ENCODE results near the gene CD1E. TPM values are rescaled to one million over a fixed set of nuclear protein-coding genes. Genes with fewer than 3 reads are reported as not detected.
"Not testable (repeated sequence)": the region's sequence is repeated elsewhere in the genome, so short reads cannot be mapped to it uniquely, and the experiment has no call there.

Gene CD1E
- polyA plus RNA-seq, 1 donor: 0.32 TPM

- no peak for DNase-seq
Measured at GRCh38 chr1:158362941-158363340, 9.2 kb downstream of the CD1E start.

GRCh38 chr1:158366783-158367182 is 13.1 kb downstream of the CD1E start:
- DNase-seq: no peak

GRCh38 chr1:158371188-158371953 is 17.7 kb downstream of the CD1E start:
- no peak for DNase-seq

GRCh38 chr1:158374101-158374500 is 20.4 kb downstream of the CD1E start:
- DNase-seq: not testable (repeated sequence)

GRCh38 chr1:158374860-158375259 is 21.2 kb downstream of the CD1E start:
- no peak for DNase-seq

GRCh38 chr1:158390331-158390730 is 36.6 kb downstream of the CD1E start:
- DNase-seq: no peak

GRCh38 chr1:158391099-158391498 is 37.4 kb downstream of the CD1E start:
- DNase-seq: no peak

GRCh38 chr1:158393476-158393875 is 39.8 kb downstream of the CD1E start:
- no peak for DNase-seq

- no peak for DNase-seq
Measured at GRCh38 chr1:158396646-158397045, 43.0 kb downstream of the CD1E start.

- no peak for DNase-seq
Measured at GRCh38 chr1:158398818-158399514, 45.3 kb downstream of the CD1E start, which contains the start of gene OR10T2. OR10T2 (minus strand) TSS chr1:158399466; CDS start chr1:158399466, 0 bp downstream.

GRCh38 chr1:158400871-158401270 is 47.2 kb downstream of the CD1E start:
- DNase-seq: no peak

- no peak for DNase-seq
Measured at GRCh38 chr1:158407092-158407491, 53.4 kb downstream of the CD1E start.

Other genes with a start within 250 kb of the CD1E start
- gene CD1D, start 173.0 kb upstream of the CD1E start, polyA plus RNA-seq (ENCODE audit: insufficient read length): 1.9 TPM
- gene CD1A, start 99.5 kb upstream of the CD1E start, polyA plus RNA-seq (ENCODE audit: insufficient read length): not detected
- 0.86 TPM for gene CD1C, start 64.0 kb upstream of the CD1E start, polyA plus RNA-seq (ENCODE audit: insufficient read length)
- gene CD1B, start 22.4 kb upstream of the CD1E start, polyA plus RNA-seq (ENCODE audit: insufficient read length): not detected
- gene OR10T2, start 45.6 kb downstream of the CD1E start, polyA plus RNA-seq (ENCODE audit: insufficient read length): not detected
- not detected for gene OR10K2, start 72.3 kb downstream of the CD1E start, polyA plus RNA-seq (ENCODE audit: insufficient read length)
- gene OR10K1, start 107.9 kb downstream of the CD1E start, polyA plus RNA-seq (ENCODE audit: insufficient read length): not detected
- not detected for gene OR10R2, start 118.3 kb downstream of the CD1E start, polyA plus RNA-seq (ENCODE audit: insufficient read length)
- not detected for gene OR6Y1, start 200.5 kb downstream of the CD1E start, polyA plus RNA-seq (ENCODE audit: insufficient read length)
- gene OR6P1, start 216.7 kb downstream of the CD1E start, polyA plus RNA-seq (ENCODE audit: insufficient read length): not detected
- gene OR10X1, start 226.0 kb downstream of the CD1E start, polyA plus RNA-seq (ENCODE audit: insufficient read length): not detected